HepG2 (cell line): ENCODE measurements around the gene CD84. TPM values are rescaled to one million over a fixed set of nuclear protein-coding genes. Genes with fewer than 3 reads are reported as not detected.
A peak's percentile ranks its signal among the peaks of the same experiment; 100 is the strongest.

Experiments used
- ATAC-seq: fragments of 200-7000 bp; cut with Tn5 transposase; 3 replicates; pipeline ENCODE4 v1.9.1; 2020; ENCODE audit warnings: mild to moderate bottlenecking, moderate library complexity
- BruUV-seq: library from RNA; stranded (reverse); fragments of 400-500 nt; replicated peaks from 2 replicates; lab custom pipeline; 2021; lab: Mats Ljungman, UMichigan
- CTCF ChIA-PET: fragments of 300-600 bp; formaldehyde crosslinking; extraction: SDS; loops from one replicate; lab custom pipeline; 2021; ENCODE audit warnings: low total read pairs, inconsistent platforms, low intra/inter-chr PET ratio; lab: Yijun Ruan, JAX
- POLR2A ChIA-PET: fragments of 350-600 bp; sonication (Branson Sonifier 250); formaldehyde crosslinking; loops from one replicate; lab custom pipeline; 2020; ENCODE audit warnings: antibody characterized with exemption, inconsistent platforms; lab: Yijun Ruan, JAX
- DNase-seq: peaks from one replicate; pipeline ENCODE4 v3.0.0-alpha.2; 2015; ENCODE audit warnings: low spot score
- FAIRE-seq: peaks from 3 replicates; lab custom pipeline; 2011; peaks lifted over from hg19 to GRCh38; lab: Jason Lieb, UNC
- H2AFZ ChIP-seq: one replicate; pipeline ENCODE4 v1.6.1; 2011; ENCODE audit warnings: low read length, inconsistent platforms
- H3K27ac ChIP-seq: fragments of 300-600 bp; 3 replicates; pipeline ENCODE4 v1.8.0; 2011; ENCODE audit warnings: mixed run types, mild to moderate bottlenecking, mixed read lengths, low read length, inconsistent platforms; ENCODE audit not compliant: insufficient read depth; ENCODE audit errors: extremely low read length
- H3K27me3 ChIP-seq, 2 experiments: fragments of 200-600 bp in 1 of 2; 2 replicates in 1 of 2; 3 replicates in 1 of 2; pipeline versions ENCODE4 v1.6.0 to v1.8.0; 2011; ENCODE audit warnings: low read length in 2 of 2, mild to moderate bottlenecking in 2 of 2, moderate library complexity in 2 of 2, inconsistent platforms in 1 of 2; ENCODE audit not compliant: insufficient read depth in 2 of 2, control insufficient read depth in 1 of 2
- H3K36me3 ChIP-seq, 2 experiments: fragments of 200-600 bp in 1 of 2; replicated peaks in 1 of 2; 2 replicates in 1 of 2; 3 replicates in 1 of 2; pipeline versions ENCODE4 v1.5.1 to v1.8.0; 2011; ENCODE audit warnings: low read length in 2 of 2, inconsistent platforms in 1 of 2; ENCODE audit not compliant: insufficient read depth in 2 of 2, control insufficient read depth in 1 of 2
- H3K4me1 ChIP-seq: 2 replicates; pipeline ENCODE4 v1.5.1; 2012; ENCODE audit warnings: low read length, inconsistent platforms; ENCODE audit not compliant: insufficient read depth
- H3K4me2 ChIP-seq: 2 replicates; pipeline ENCODE4 v1.6.0; 2011; ENCODE audit warnings: low read depth, low read length, inconsistent platforms
- H3K4me3 ChIP-seq, 3 experiments: fragments of 200-600 bp in 1 of 3; sonication (generic), shearing (Covaris generic) in 1 of 3; replicated peaks in 1 of 3; 2 replicates each; pipeline ENCODE4 v1.5.1; 2011 to 2016; ENCODE audit warnings: low read length in 3 of 3, inconsistent platforms in 2 of 3, low read depth in 2 of 3, mild to moderate bottlenecking in 2 of 3, control low read depth in 1 of 3, mixed read lengths in 1 of 3; ENCODE audit not compliant: insufficient read depth in 1 of 3
- H3K79me2 ChIP-seq: one replicate; pipeline ENCODE4 v1.6.1; 2011; ENCODE audit warnings: low read length, inconsistent platforms; ENCODE audit not compliant: insufficient read depth
- H3K9ac ChIP-seq: 2 replicates; pipeline ENCODE4 v1.6.0; 2011; ENCODE audit warnings: mild to moderate bottlenecking, low read depth, low read length, inconsistent platforms; ENCODE audit not compliant: insufficient read depth
- H3K9me3 ChIP-seq: 2 replicates; pipeline ENCODE4 v1.5.1; 2012; ENCODE audit warnings: mild to moderate bottlenecking, low read length
- H4K20me1 ChIP-seq: 2 replicates; pipeline ENCODE4 v1.6.0; 2011; ENCODE audit warnings: inconsistent platforms, mild to moderate bottlenecking, low read length, moderate library complexity; ENCODE audit not compliant: insufficient read depth
- MAFK ChIP-seq, 2 experiments: IDR thresholded peaks in 1 of 2; conservative IDR thresholded peaks in 1 of 2; 2 replicates each; pipeline ENCODE4 v1.6.1; 2011; ENCODE audit warnings: improper control_type of control experiment in 2 of 2, low read length in 2 of 2
- MBD4 ChIP-seq: IDR thresholded peaks from 2 replicates; pipeline ENCODE4 v1.6.1; 2012; ENCODE audit warnings: low read length, inconsistent platforms, borderline replicate concordance
- SALL2 ChIP-seq: sonication (generic); formaldehyde crosslinking; IDR thresholded peaks from 2 replicates; pipeline ENCODE4 v1.8.1; 2023; ENCODE audit warnings: mild to moderate bottlenecking, missing genetic modification reagents, inconsistent platforms
- SP5 ChIP-seq: IDR thresholded peaks from 2 replicates; pipeline ENCODE4 v1.6.1; 2016; ENCODE audit warnings: low read depth, borderline replicate concordance
- ZNF891 ChIP-seq: sonication (generic); formaldehyde crosslinking; IDR thresholded peaks from 2 replicates; pipeline ENCODE4 v1.5.0; 2020; ENCODE audit warnings: mild to moderate bottlenecking, missing genetic modification reagents
- WGBS: methylation state at CpG from one replicate; pipeline ENCODE4 v1.1.6; 2017; ENCODE audit warnings: low lambda C conversion rate; 5-methylcytosine and 5-hydroxymethylcytosine counted together
- in situ Hi-C: cut with HindIII; loops from 2 replicates; pipeline ENCODE4 v1.10.0; 2017; ENCODE audit warnings: low pct_unique_long_range_greater_than_20kb; ENCODE audit not compliant: extremely low pct_ligation_motif_present
- intact Hi-C: fragments of 100-400 bp; cut with micrococcal nuclease; formaldehyde crosslinking; loops from one replicate; pipeline ENCODE4 v1.10.0; 2022; ENCODE audit not compliant: unreplicated experiment
- polyA plus RNA-seq, 8 experiments: library from polyadenylated mRNA; depleted of rRNA in 3 of 8; stranded (reverse) in 7 of 8; unstranded in 1 of 8; fragments of >200 nt; fragmentation: Illumina TruSeq in 4 of 8; extraction: Trizol in 4 of 8; gene quantifications; 2 replicates each; pipeline versions ENCODE4 v1.2.1 to v1.2.3, GENCODE V29; 2011 to 2016; ENCODE audit warnings: low read depth in 4 of 8, missing spikeins in 1 of 8, mixed read lengths in 1 of 8; ENCODE audit not compliant: insufficient read depth in 1 of 8
- total RNA-seq, 5 experiments: library from RNA; depleted of rRNA; stranded (reverse); fragments of >200 nt; fragmentation: Illumina TruSeq; extraction: Trizol; gene quantifications; 2 replicates each; pipeline ENCODE4 v1.2.3, GENCODE V29; 2016; ENCODE audit warnings: low read depth in 1 of 5
- TF ChIP-seq, protein P1 (sequence below): sonication (generic); formaldehyde crosslinking; IDR thresholded peaks from 2 replicates; pipeline ENCODE4 v1.9.0; 2021; ENCODE audit warnings: mild to moderate bottlenecking, missing genetic modification reagents

The CD84 gene
- total and polyA plus RNA-seq, 2 of the 13 experiments (the other 11 are each of a cell fraction or from before 2014, with no cell fraction given): not detected

GRCh38 chr1:160575112-160575664 is 4.1 kb downstream of the CD84 start (continued):
- TF ChIP-seq, protein P1, sequence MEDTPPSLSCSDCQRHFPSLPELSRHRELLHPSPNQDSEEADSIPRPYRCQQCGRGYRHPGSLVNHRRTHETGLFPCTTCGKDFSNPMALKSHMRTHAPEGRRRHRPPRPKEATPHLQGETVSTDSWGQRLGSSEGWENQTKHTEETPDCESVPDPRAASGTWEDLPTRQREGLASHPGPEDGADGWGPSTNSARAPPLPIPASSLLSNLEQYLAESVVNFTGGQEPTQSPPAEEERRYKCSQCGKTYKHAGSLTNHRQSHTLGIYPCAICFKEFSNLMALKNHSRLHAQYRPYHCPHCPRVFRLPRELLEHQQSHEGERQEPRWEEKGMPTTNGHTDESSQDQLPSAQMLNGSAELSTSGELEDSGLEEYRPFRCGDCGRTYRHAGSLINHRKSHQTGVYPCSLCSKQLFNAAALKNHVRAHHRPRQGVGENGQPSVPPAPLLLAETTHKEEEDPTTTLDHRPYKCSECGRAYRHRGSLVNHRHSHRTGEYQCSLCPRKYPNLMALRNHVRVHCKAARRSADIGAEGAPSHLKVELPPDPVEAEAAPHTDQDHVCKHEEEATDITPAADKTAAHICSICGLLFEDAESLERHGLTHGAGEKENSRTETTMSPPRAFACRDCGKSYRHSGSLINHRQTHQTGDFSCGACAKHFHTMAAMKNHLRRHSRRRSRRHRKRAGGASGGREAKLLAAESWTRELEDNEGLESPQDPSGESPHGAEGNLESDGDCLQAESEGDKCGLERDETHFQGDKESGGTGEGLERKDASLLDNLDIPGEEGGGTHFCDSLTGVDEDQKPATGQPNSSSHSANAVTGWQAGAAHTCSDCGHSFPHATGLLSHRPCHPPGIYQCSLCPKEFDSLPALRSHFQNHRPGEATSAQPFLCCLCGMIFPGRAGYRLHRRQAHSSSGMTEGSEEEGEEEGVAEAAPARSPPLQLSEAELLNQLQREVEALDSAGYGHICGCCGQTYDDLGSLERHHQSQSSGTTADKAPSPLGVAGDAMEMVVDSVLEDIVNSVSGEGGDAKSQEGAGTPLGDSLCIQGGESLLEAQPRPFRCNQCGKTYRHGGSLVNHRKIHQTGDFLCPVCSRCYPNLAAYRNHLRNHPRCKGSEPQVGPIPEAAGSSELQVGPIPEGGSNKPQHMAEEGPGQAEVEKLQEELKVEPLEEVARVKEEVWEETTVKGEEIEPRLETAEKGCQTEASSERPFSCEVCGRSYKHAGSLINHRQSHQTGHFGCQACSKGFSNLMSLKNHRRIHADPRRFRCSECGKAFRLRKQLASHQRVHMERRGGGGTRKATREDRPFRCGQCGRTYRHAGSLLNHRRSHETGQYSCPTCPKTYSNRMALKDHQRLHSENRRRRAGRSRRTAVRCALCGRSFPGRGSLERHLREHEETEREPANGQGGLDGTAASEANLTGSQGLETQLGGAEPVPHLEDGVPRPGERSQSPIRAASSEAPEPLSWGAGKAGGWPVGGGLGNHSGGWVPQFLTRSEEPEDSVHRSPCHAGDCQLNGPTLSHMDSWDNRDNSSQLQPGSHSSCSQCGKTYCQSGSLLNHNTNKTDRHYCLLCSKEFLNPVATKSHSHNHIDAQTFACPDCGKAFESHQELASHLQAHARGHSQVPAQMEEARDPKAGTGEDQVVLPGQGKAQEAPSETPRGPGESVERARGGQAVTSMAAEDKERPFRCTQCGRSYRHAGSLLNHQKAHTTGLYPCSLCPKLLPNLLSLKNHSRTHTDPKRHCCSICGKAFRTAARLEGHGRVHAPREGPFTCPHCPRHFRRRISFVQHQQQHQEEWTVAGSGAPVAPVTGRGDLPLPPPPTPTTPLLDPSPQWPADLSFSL: no peak
- TF ChIP-seq SP5 (CRISPR knock-in tag) (no peak), MBD4 (no peak), SALL2 (no peak)
- TF ChIP-seq, all 625 proteins: peak for 0

DNA sequence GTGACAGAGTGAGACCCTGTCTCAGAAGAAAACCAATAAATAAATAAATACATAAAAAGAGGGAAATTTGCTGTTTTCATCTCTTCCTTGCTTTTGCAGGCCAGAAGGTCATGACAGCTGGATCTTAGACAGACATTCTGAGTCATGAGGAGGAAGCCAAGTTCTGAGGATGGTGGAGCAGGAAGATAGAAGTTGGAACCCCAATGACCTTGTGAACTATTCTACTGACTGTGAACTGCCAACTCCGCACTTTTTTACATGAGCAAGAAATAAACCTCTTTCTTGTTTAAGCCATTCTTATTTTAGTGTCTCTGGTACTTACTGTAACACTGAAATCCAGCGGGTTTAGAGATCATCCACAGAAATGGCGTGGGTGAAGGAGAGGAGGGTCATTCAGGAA is 8.5 kb downstream of the CD84 start:
- Histone ChIP-seq H3K27me3 (no peaks in the 10 kb centered on the region), H2AFZ (no peak overlapping the region), H3K27ac (no peak overlapping the region), H3K79me2 (no peaks in the 10 kb centered on the region), H4K20me1 (no peaks in the 10 kb centered on the region), H3K4me2 (no peak overlapping the region), H3K4me1 (no peaks in the 10 kb centered on the region), H3K9ac (no peak overlapping the region), H3K36me3 (no peaks in the 10 kb centered on the region), H3K4me3 (no peak overlapping the region), H3K9me3 (no peaks in the 10 kb centered on the region)
- ChIA-PET POLR2A (no interaction called here), CTCF (no interaction called here)
- DNase-seq: no peak
- BruUV-seq: no TSS peak
- WGBS: 32% methylated on average over 3 of the region's 3 CpGs
- in situ Hi-C loops (no loop called here), intact Hi-C loops (no loop called here)
- 0 out of 4 replicates have a peak, but pooled peaks of 1 of the 2 experiments have one; percentile 11 for TF ChIP-seq MAFK (conservative IDR thresholded peaks at IDR 0.05 in 1 of 2, IDR thresholded peaks at IDR 0.05 in 1 of 2; ENCODE audit: low read length in 2 of 2)
- TF ChIP-seq ZNF891: no peak
- FAIRE-seq: no peak
- ATAC-seq: no peak
